ENCODE data around the gene CDK5R2.

DNA sequence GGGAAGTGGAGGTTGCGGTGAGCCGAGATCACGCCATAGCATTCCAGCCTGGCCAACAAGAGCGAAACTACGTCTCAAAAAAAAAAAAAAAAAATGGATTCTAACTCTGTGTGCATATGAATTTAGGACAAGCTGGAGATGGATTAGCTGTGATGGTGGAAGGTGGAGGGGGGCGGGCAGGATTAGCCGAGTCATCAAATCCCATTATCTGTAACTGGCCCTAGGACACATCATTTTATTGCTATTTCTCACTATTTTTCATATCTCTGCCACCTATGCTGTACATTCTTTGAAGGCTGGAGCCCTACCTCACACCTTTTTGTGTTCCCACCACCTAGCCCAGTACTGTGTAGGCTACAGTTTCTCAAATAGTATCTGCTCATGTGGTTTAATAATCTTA, 7.3 kb upstream of the CDK5R2 start:
- TF ChIP-seq, protein P1, sequence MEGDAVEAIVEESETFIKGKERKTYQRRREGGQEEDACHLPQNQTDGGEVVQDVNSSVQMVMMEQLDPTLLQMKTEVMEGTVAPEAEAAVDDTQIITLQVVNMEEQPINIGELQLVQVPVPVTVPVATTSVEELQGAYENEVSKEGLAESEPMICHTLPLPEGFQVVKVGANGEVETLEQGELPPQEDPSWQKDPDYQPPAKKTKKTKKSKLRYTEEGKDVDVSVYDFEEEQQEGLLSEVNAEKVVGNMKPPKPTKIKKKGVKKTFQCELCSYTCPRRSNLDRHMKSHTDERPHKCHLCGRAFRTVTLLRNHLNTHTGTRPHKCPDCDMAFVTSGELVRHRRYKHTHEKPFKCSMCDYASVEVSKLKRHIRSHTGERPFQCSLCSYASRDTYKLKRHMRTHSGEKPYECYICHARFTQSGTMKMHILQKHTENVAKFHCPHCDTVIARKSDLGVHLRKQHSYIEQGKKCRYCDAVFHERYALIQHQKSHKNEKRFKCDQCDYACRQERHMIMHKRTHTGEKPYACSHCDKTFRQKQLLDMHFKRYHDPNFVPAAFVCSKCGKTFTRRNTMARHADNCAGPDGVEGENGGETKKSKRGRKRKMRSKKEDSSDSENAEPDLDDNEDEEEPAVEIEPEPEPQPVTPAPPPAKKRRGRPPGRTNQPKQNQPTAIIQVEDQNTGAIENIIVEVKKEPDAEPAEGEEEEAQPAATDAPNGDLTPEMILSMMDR (conservative IDR thresholded peaks at IDR 0.05 in 1 of 2, IDR thresholded peaks at IDR 0.05 in 1 of 2; ENCODE audit: low read depth in 1 of 2, low read length in 2 of 2): no peak
- no peak for TF ChIP-seq EZH2 (IDR thresholded peaks at IDR 0.05; ENCODE audit: low read length, missing control alignments)

Measured in fibroblast of lung (primary cell).